MM.1S (cell line): Measurements from ENCODE around the gene TMEM30B.

ENCODE experiments used
- DNase-seq: peaks from one replicate; pipeline ENCODE4 v3.0.0-alpha.2; 2015
- H2AFZ ChIP-seq: fragments of 300-600 bp; sonication (generic); 2 replicates; pipeline ENCODE4 v1.6.0; 2016; ENCODE audit warnings: antibody characterized with exemption, low read length
- H3F3A ChIP-seq: fragments of 300-600 bp; sonication (generic); 2 replicates; pipeline ENCODE4 v1.6.1; 2016; ENCODE audit warnings: mild to moderate bottlenecking, antibody characterized with exemption, low read length, moderate library complexity, mixed read lengths; ENCODE audit not compliant: insufficient read depth
- H3K27ac ChIP-seq: fragments of 300-600 bp; sonication (generic); 2 replicates; pipeline ENCODE4 v1.5.1; 2016; ENCODE audit warnings: mild to moderate bottlenecking, low read length
- H3K27me3 ChIP-seq: fragments of 300-600 bp; sonication (generic); replicated peaks from 2 replicates; pipeline ENCODE4 v1.6.0; 2016; ENCODE audit warnings: low read length; ENCODE audit not compliant: insufficient read depth
- H3K36me3 ChIP-seq: fragments of 300-600 bp; sonication (generic); replicated peaks from 2 replicates; pipeline ENCODE4 v1.6.1; 2016; ENCODE audit warnings: mild to moderate bottlenecking, low read length, mixed read lengths; ENCODE audit not compliant: insufficient read depth
- H3K4me1 ChIP-seq: fragments of 300-600 bp; sonication (generic); 2 replicates; pipeline ENCODE4 v1.6.1; 2016; ENCODE audit warnings: low read length, mixed read lengths
- H3K4me2 ChIP-seq: fragments of 300-600 bp; sonication (generic); 2 replicates; pipeline ENCODE4 v1.6.0; 2016; ENCODE audit warnings: low read depth, low read length
- H3K4me3 ChIP-seq: fragments of 300-600 bp; sonication (generic); 2 replicates; pipeline ENCODE4 v1.5.1; 2016; ENCODE audit warnings: low read length, mixed read lengths
- H3K79me2 ChIP-seq: fragments of 300-600 bp; sonication (generic); 2 replicates; pipeline ENCODE4 v1.6.1; 2016; ENCODE audit warnings: mixed run types, low read length, mixed read lengths
- H3K9ac ChIP-seq: fragments of 300-600 bp; sonication (generic); 2 replicates; pipeline ENCODE4 v1.6.1; 2016; ENCODE audit warnings: low read length, mixed read lengths
- H3K9me2 ChIP-seq: fragments of 300-600 bp; sonication (generic); replicated peaks from 2 replicates; pipeline ENCODE4 v1.6.1; 2016; ENCODE audit warnings: mild to moderate bottlenecking, low read length, mixed read lengths; ENCODE audit not compliant: insufficient read depth
- H3K9me3 ChIP-seq: fragments of 300-600 bp; sonication (generic); replicated peaks from 2 replicates; pipeline ENCODE4 v1.6.1; 2016; ENCODE audit warnings: mild to moderate bottlenecking, low read length, mixed read lengths; ENCODE audit not compliant: insufficient read depth
- H4K20me1 ChIP-seq: fragments of 300-600 bp; sonication (generic); 2 replicates; pipeline ENCODE4 v1.6.1; 2016; ENCODE audit warnings: mild to moderate bottlenecking, low read length, moderate library complexity, mixed read lengths; ENCODE audit not compliant: insufficient read depth
- CTCF ChIP-seq: fragments of 300-600 bp; sonication (generic); IDR thresholded peaks from 2 replicates; pipeline ENCODE4 v1.5.1; 2016; ENCODE audit warnings: antibody characterized with exemption, low read length, mixed read lengths
- EZH2 ChIP-seq: fragments of 300-600 bp; sonication (generic); optimal IDR thresholded peaks from 2 replicates; pipeline ENCODE3; 2017; ENCODE audit warnings: low read depth, mild to moderate bottlenecking, antibody characterized with exemption, low read length, mixed read lengths
- EZH2phosphoT487 ChIP-seq: fragments of 300-600 bp; sonication (generic); IDR thresholded peaks from 2 replicates; pipeline ENCODE4 v1.6.1; 2018; ENCODE audit warnings: antibody characterized with exemption, low read length

TMEM30B gene

GRCh38 chr14:61282746-61283145, 1.6 kb upstream of the TMEM30B start:
- H2AFZ ChIP-seq = no peak overlapping the region
- no peaks in the 10 kb centered on the region for H3K79me2 ChIP-seq
- H3K4me1 ChIP-seq = no peaks in the 10 kb centered on the region
- H3K36me3 ChIP-seq = no peaks in the 10 kb centered on the region
- H3K9me3 ChIP-seq = no peaks in the 10 kb centered on the region
- H3K27me3 ChIP-seq = no peaks in the 10 kb centered on the region
- H4K20me1 ChIP-seq = no peaks in the 10 kb centered on the region
- H3F3A ChIP-seq = no peaks in the 10 kb centered on the region
- H3K27ac ChIP-seq = no peak overlapping the region
- H3K9me2 ChIP-seq = no peaks in the 10 kb centered on the region
- no peak overlapping the region for H3K4me2 ChIP-seq
- TF ChIP-seq EZH2 (no peak), EZH2phosphoT487 (no peak)
- DNase-seq = no peak
- no peak overlapping the region for H3K9ac ChIP-seq
- no peak overlapping the region for H3K4me3 ChIP-seq

- H3K4me2 ChIP-seq = no peak overlapping the region
- no peaks in the 10 kb centered on the region for H3K36me3 ChIP-seq
- no peak overlapping the region for H3K4me3 ChIP-seq
- H3F3A ChIP-seq = no peaks in the 10 kb centered on the region
- no peaks in the 10 kb centered on the region for H3K27me3 ChIP-seq
- H3K79me2 ChIP-seq = no peaks in the 10 kb centered on the region
- H4K20me1 ChIP-seq = no peaks in the 10 kb centered on the region
- TF ChIP-seq EZH2 (no peak), CTCF (no peak), EZH2phosphoT487 (no peak)
- no peak overlapping the region for H3K9ac ChIP-seq
- no peak overlapping the region for H3K27ac ChIP-seq
- no peaks in the 10 kb centered on the region for H3K9me3 ChIP-seq
- no peak overlapping the region for H2AFZ ChIP-seq
- no peaks in the 10 kb centered on the region for H3K4me1 ChIP-seq
- no peaks in the 10 kb centered on the region for H3K9me2 ChIP-seq
- DNase-seq = no peak
Measured at GRCh38 chr14:61281948-61282275, 774 bp upstream of the TMEM30B start.

GRCh38 chr14:61280526-61281185, 482 bp downstream of the TMEM30B start:
- H2AFZ ChIP-seq = no peak overlapping the region
- H3K79me2 ChIP-seq = no peaks in the 10 kb centered on the region
- H3K9me3 ChIP-seq = no peaks in the 10 kb centered on the region
- H3K27me3 ChIP-seq = no peaks in the 10 kb centered on the region
- no peaks in the 10 kb centered on the region for H3K9me2 ChIP-seq
- H3F3A ChIP-seq = no peaks in the 10 kb centered on the region
- H3K36me3 ChIP-seq = no peaks in the 10 kb centered on the region
- no peak overlapping the region for H3K4me3 ChIP-seq
- TF ChIP-seq EZH2phosphoT487 = no peak
- TF ChIP-seq CTCF = no peak
- TF ChIP-seq EZH2 = no peak
- no peaks in the 10 kb centered on the region for H4K20me1 ChIP-seq
- no peak overlapping the region for H3K9ac ChIP-seq
- no peak for DNase-seq
- H3K4me2 ChIP-seq = no peak overlapping the region
- H3K27ac ChIP-seq = no peak overlapping the region
- H3K4me1 ChIP-seq = no peaks in the 10 kb centered on the region

GRCh38 chr14:61280092-61280525, 1.0 kb downstream of the TMEM30B start:
- H3K9ac ChIP-seq = no peak overlapping the region
- no peak overlapping the region for H3K27ac ChIP-seq
- H3K4me3 ChIP-seq = no peak overlapping the region
- no peaks in the 10 kb centered on the region for H3K36me3 ChIP-seq
- H3K4me1 ChIP-seq = no peaks in the 10 kb centered on the region
- H3K4me2 ChIP-seq = no peak overlapping the region
- H3K9me2 ChIP-seq = no peaks in the 10 kb centered on the region
- H3K79me2 ChIP-seq = no peaks in the 10 kb centered on the region
- TF ChIP-seq EZH2 = no peak
- TF ChIP-seq CTCF = no peak
- no peak for TF ChIP-seq EZH2phosphoT487
- no peak for DNase-seq
- no peak overlapping the region for H2AFZ ChIP-seq
- H3F3A ChIP-seq = no peaks in the 10 kb centered on the region
- no peaks in the 10 kb centered on the region for H3K27me3 ChIP-seq
- no peaks in the 10 kb centered on the region for H4K20me1 ChIP-seq
- no peaks in the 10 kb centered on the region for H3K9me3 ChIP-seq
